ENCODE data around the gene IP6K3.

Gene IP6K3

DNA sequence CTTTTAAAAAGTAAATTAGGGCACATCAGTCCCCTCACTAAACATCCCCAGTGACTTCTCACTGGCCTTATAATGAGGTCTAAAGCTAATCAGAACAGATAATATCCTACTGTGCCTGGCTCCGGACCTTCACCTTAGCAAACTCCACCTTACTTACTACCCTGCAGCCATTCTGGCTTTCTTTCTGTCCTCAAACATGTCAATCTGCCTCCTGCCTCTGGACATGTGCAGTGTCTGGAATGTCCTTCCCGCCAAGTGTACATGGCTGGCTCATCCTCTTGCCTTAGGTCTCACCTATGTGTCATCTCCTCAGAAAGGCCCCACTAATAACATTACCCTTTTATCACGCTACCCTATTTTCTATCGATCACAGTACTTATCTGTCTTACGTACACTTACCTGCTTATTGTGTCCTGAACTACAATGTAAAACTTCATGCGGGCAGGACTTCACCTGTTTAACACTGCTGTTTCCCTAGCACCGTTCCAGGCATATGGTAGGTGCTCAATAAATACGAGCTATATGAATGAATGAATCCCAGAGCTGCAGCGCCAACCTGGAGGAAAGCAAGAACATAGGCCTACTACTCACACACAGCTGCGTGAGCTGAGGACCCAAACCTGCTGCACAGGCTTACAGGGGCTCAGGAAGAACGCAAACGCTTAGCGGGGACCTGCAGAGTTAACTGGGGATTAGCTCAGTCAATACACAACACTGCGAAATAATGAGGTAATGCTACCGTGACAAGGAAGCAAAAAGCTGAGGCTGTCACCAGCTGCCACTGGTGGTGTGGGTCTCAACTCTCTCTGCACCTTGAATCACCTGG is 36.2 kb downstream of the IP6K3 start:
- in situ Hi-C loops (cut with MboI; ENCODE audit: low sequenced_read_pairs, unreplicated experiment): no loop called here
- no peak for DNase-seq (ENCODE audit: low spot score)
- TF ChIP-seq, protein P1, sequence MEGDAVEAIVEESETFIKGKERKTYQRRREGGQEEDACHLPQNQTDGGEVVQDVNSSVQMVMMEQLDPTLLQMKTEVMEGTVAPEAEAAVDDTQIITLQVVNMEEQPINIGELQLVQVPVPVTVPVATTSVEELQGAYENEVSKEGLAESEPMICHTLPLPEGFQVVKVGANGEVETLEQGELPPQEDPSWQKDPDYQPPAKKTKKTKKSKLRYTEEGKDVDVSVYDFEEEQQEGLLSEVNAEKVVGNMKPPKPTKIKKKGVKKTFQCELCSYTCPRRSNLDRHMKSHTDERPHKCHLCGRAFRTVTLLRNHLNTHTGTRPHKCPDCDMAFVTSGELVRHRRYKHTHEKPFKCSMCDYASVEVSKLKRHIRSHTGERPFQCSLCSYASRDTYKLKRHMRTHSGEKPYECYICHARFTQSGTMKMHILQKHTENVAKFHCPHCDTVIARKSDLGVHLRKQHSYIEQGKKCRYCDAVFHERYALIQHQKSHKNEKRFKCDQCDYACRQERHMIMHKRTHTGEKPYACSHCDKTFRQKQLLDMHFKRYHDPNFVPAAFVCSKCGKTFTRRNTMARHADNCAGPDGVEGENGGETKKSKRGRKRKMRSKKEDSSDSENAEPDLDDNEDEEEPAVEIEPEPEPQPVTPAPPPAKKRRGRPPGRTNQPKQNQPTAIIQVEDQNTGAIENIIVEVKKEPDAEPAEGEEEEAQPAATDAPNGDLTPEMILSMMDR (IDR thresholded peaks at IDR 0.05; ENCODE audit: borderline replicate concordance, control extremely low read depth, extremely low read depth, insufficient read depth, missing control alignments): no peak

DNA sequence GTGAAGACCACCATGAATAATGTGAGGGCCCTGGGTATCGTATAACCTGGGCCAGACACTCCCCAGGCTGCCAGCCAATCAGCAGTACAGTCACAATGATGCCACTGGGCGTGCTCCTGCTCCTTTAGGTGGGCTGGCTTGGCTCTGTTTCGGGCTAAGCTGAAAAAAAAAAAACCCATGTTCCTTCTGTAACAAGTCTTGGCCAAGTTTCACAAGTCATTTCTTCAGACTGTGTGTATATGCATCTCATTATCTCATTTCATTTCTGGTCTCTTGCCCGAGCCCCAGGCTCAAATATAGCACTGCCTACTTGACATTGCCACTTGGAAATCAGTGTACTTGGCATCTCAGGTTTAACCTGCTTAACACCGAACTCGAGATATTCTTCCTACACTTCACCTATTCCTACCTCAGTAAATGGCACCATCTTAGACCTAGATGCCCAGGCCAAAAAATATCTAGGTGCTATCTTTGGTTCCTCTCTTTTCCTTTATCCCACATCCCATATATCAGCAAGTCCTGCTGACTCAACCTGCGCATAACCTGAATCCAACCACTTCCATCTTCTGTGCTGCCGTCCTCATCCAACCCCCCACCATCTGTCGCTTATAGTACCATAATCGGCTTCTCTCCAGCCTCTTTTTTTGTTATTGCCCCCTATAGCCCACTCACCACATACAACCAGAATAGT is 37.0 kb downstream of the IP6K3 start:
- TF ChIP-seq, protein P1 (IDR thresholded peaks at IDR 0.05; ENCODE audit: borderline replicate concordance, control extremely low read depth, extremely low read depth, insufficient read depth, missing control alignments): no peak
- DNase-seq (ENCODE audit: low spot score): no peak
- in situ Hi-C loops (cut with MboI; ENCODE audit: low sequenced_read_pairs, unreplicated experiment): no loop called here

DNA sequence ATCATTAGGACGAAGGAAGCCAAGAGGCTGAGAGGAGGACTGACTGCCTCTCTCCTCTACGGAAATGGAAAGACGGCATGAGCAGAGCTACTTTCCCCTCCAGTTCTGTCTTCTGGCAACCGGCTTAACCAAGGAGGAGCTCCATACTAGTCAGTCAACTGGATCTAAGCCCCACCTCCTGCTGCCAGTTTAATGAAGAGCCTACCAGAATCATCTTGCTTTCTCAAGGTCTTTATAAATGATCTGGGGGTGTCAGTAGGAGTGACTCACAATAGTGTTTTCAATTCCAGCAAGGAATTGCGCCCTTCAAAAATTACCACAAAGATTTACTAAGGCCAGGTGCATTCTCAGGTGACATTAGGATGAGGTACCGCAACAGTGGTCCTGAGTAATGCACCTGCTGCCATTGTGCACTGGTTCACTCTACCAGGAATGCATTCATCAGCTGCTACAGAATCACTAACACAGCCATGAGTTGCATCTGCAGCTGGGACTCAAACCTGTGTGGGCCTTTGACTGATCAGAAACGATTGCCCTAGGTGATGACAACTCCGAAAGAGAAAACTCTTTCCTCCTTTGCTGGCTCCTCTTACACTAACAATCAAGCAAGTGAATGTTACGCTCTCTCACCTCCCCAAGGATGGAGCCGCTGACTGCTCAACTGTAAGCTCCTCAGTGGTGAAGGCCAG is 38.0 kb downstream of the IP6K3 start:
- no peak for DNase-seq (ENCODE audit: low spot score)
- TF ChIP-seq, protein P1 (IDR thresholded peaks at IDR 0.05; ENCODE audit: borderline replicate concordance, control extremely low read depth, extremely low read depth, insufficient read depth, missing control alignments): no peak
- in situ Hi-C loops (cut with MboI; ENCODE audit: low sequenced_read_pairs, unreplicated experiment): no loop called here

DNA sequence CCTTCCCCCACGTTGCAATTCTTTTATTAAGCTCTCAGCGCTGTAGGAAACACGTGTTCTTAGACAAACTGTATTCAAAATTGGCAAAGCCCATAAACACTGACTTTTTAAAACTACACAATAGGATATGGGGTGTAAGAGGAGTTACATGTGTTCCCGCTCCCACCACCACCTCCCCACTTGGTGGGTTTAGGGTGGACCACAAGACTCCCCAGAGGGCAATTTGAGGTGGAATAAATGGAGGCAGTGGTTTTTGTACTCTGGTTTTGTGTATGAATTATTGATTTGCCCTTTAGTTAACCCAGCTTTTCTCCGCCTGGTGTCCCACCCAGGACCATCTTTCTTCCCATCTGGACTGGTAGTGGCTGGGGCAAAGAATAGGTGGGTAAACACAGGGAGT is 38.9 kb downstream of the IP6K3 start:
- in situ Hi-C loops (cut with MboI; ENCODE audit: low sequenced_read_pairs, unreplicated experiment): no loop called here
- TF ChIP-seq, protein P1 (IDR thresholded peaks at IDR 0.05; ENCODE audit: borderline replicate concordance, control extremely low read depth, extremely low read depth, insufficient read depth, missing control alignments): no peak
- no peak for DNase-seq (ENCODE audit: low spot score)

DNA sequence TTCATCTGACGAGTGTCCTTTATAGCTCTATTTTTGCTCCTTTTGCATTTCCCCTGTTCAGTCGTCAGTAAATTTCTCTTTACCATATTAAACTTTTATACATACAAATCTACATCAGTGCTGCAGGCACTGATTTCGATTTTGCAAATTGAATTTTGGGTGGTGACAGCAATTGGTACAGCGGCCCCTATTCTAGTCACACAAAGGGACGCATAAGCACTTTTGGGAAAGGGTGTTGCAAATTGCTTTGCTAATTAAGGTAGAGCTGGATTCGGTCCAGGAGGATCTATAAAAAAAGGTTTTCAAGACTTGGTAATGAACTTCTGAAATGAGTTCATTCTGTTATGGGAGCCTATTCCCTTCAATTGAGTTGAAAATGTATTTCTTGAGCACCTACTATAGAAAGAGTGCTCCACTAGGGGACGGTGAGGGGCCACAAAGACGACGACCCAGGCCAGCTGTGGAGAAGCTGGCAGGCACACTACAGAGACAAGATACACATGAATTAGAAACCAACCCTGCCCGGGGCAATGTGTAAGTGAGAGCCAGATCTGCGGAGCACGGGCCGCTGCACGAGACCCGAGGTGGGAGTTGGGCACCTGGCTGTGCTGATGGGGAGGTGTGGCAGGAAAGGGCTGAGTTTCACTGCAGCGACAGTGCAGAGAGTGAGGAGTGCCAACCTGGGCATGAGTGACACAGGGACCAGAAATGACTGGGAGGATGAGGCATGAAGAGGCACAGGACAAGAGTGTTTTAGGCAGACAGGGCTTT is 40.6 kb downstream of the IP6K3 start:
- DNase-seq (ENCODE audit: low spot score): no peak
- in situ Hi-C loops (cut with MboI; ENCODE audit: low sequenced_read_pairs, unreplicated experiment): no loop called here
- TF ChIP-seq, protein P1 (IDR thresholded peaks at IDR 0.05; ENCODE audit: borderline replicate concordance, control extremely low read depth, extremely low read depth, insufficient read depth, missing control alignments): no peak

Measured in GM13976 (cell line).